HL-60 (cell line): Measurements from ENCODE around the gene PTPN3.

ENCODE experiments used
- DNase-seq, 2 experiments: peaks; one replicate each; pipeline ENCODE4 v3.0.0-alpha.2; 2010 to 2020; ENCODE audit warnings: low read depth in 1 of 2, low spot score in 1 of 2
- H3K27ac ChIP-seq: fragments of 250-450 bp; sonication (Bioruptor Pico); replicated peaks from 2 replicates; pipeline ENCODE4 v1.5.1; 2020; ENCODE audit warnings: mild to moderate bottlenecking, moderate library complexity
- H3K27me3 ChIP-seq: fragments of 250-450 bp; sonication (Bioruptor Pico); 2 replicates; pipeline ENCODE4 v1.5.1; 2021; ENCODE audit warnings: mild to moderate bottlenecking, moderate library complexity; ENCODE audit not compliant: insufficient read depth, poor library complexity, severe bottlenecking
- H3K4me3 ChIP-seq: replicated peaks from 2 replicates; pipeline ENCODE4 v1.5.1; 2011; ENCODE audit warnings: mild to moderate bottlenecking, control low read depth, low read length; ENCODE audit not compliant: insufficient read depth
- CTCF ChIP-seq: IDR thresholded peaks from one replicate; pipeline ENCODE4 v1.5.1; 2011; ENCODE audit warnings: low read length, control low read depth, inconsistent platforms; ENCODE audit not compliant: insufficient read depth
- GABPA ChIP-seq: IDR thresholded peaks from 2 replicates; pipeline ENCODE4 v1.6.1; 2012; ENCODE audit warnings: low read depth
- POLR2AphosphoS5 ChIP-seq: IDR thresholded peaks from 2 replicates; pipeline ENCODE4 v1.6.1; 2012; ENCODE audit warnings: low read depth
- REST ChIP-seq: IDR thresholded peaks from 2 replicates; pipeline ENCODE4 v1.6.1; 2012; ENCODE audit warnings: low read depth; ENCODE audit not compliant: insufficient replicate concordance
- SPI1 ChIP-seq: IDR thresholded peaks from 2 replicates; pipeline ENCODE4 v1.6.1; 2012; ENCODE audit warnings: low read depth, mild to moderate bottlenecking, borderline replicate concordance

The PTPN3 gene

DNA sequence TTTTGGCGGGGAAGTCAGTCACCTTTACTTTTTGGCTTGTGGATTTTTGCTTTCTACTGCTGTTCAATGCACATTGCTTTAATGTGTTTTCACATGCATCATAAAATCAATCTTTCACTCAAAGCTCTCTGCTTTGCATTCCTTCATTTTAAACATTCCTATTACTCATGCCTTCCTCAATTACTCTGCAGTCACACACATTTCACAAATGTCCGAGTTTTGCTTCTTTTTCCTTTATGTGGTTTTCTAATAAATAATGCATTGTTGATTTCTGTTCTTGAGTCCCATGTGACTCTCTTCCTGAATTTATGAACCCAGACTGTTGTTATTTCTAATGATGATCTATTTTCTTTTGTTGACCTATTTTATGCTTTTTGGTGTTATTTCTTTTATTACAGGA is 95.0 kb downstream of the PTPN3 start:
- no peak for DNase-seq
- H3K4me3 ChIP-seq = no peak overlapping the region
- H3K27me3 ChIP-seq = peaks cover 5% of the 10 kb centered on the region
- H3K27ac ChIP-seq = no peak overlapping the region
- TF ChIP-seq REST = no peak
- TF ChIP-seq CTCF = no peak
- TF ChIP-seq SPI1 = no peak

GRCh38 chr9:109401990-109402318 is 96.2 kb downstream of the PTPN3 start:
- H3K27me3 ChIP-seq = peaks cover 5% of the 10 kb centered on the region
- no peak overlapping the region for H3K4me3 ChIP-seq
- no peak overlapping the region for H3K27ac ChIP-seq
- no peak for DNase-seq
- TF ChIP-seq POLR2AphosphoS5 (no peak), CTCF (no peak), SPI1 (no peak), GABPA (no peak), REST (no peak)

DNA sequence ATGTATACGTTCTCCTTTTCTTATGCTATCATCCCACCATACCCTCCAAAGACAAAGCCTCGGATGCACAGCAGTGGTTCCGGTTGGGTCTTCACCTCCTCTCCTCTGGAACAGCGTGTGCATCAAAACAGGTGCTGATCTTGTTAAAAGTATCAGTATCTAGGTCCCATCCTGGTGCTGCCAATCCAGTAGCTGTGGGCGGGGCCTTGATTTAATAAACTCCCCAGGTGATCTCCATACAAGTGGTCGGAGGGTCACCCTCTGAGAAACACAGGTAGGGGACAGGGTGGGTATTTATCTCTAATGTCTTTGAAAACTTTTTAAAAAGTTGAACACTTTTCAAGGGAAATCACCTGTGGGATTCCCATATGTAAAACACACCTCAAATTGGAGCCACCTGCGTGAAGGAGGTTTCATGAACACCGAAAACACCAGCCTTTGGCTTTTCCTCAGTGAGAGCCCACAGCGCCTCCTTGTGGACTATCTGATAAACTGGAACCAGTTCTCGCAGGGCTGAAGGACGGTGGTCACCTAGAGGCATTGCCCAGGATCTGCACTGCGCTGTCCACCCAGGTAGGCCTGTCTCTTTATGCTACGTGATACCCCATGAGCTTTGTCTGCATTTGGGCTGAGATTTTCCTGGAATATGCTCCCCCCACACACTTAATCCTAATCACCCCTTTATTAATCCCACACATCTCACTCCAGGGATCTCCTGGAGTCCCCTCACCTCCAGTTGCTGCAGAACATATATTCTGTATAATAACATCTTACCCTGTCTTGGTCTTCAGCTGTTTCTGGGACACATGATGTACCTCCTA is 96.7 kb downstream of the PTPN3 start:
- no peak overlapping the region for H3K4me3 ChIP-seq
- DNase-seq = peak; percentile 8 to 55
- TF ChIP-seq CTCF (peak; percentile 59), GABPA (no peak), REST (no peak), SPI1 (no peak), POLR2AphosphoS5 (no peak)
- H3K27me3 ChIP-seq = peaks cover 5% of the 10 kb centered on the region
- no peak overlapping the region for H3K27ac ChIP-seq
